MM.1S (cell line): Measurements from ENCODE around the gene HCN4.

Experiments used
- DNase-seq: peaks from one replicate; pipeline ENCODE4 v3.0.0-alpha.2; 2015
- H2AFZ ChIP-seq: fragments of 300-600 bp; sonication (generic); 2 replicates; pipeline ENCODE4 v1.6.0; 2016; ENCODE audit warnings: antibody characterized with exemption, low read length
- H3F3A ChIP-seq: fragments of 300-600 bp; sonication (generic); 2 replicates; pipeline ENCODE4 v1.6.1; 2016; ENCODE audit warnings: mild to moderate bottlenecking, antibody characterized with exemption, low read length, moderate library complexity, mixed read lengths; ENCODE audit not compliant: insufficient read depth
- H3K27ac ChIP-seq: fragments of 300-600 bp; sonication (generic); 2 replicates; pipeline ENCODE4 v1.5.1; 2016; ENCODE audit warnings: mild to moderate bottlenecking, low read length
- H3K27me3 ChIP-seq: fragments of 300-600 bp; sonication (generic); replicated peaks from 2 replicates; pipeline ENCODE4 v1.6.0; 2016; ENCODE audit warnings: low read length; ENCODE audit not compliant: insufficient read depth
- H3K36me3 ChIP-seq: fragments of 300-600 bp; sonication (generic); replicated peaks from 2 replicates; pipeline ENCODE4 v1.6.1; 2016; ENCODE audit warnings: mild to moderate bottlenecking, low read length, mixed read lengths; ENCODE audit not compliant: insufficient read depth
- H3K4me1 ChIP-seq: fragments of 300-600 bp; sonication (generic); 2 replicates; pipeline ENCODE4 v1.6.1; 2016; ENCODE audit warnings: low read length, mixed read lengths
- H3K4me2 ChIP-seq: fragments of 300-600 bp; sonication (generic); 2 replicates; pipeline ENCODE4 v1.6.0; 2016; ENCODE audit warnings: low read depth, low read length
- H3K4me3 ChIP-seq: fragments of 300-600 bp; sonication (generic); 2 replicates; pipeline ENCODE4 v1.5.1; 2016; ENCODE audit warnings: low read length, mixed read lengths
- H3K79me2 ChIP-seq: fragments of 300-600 bp; sonication (generic); 2 replicates; pipeline ENCODE4 v1.6.1; 2016; ENCODE audit warnings: mixed run types, low read length, mixed read lengths
- H3K9ac ChIP-seq: fragments of 300-600 bp; sonication (generic); 2 replicates; pipeline ENCODE4 v1.6.1; 2016; ENCODE audit warnings: low read length, mixed read lengths
- H3K9me2 ChIP-seq: fragments of 300-600 bp; sonication (generic); replicated peaks from 2 replicates; pipeline ENCODE4 v1.6.1; 2016; ENCODE audit warnings: mild to moderate bottlenecking, low read length, mixed read lengths; ENCODE audit not compliant: insufficient read depth
- H3K9me3 ChIP-seq: fragments of 300-600 bp; sonication (generic); replicated peaks from 2 replicates; pipeline ENCODE4 v1.6.1; 2016; ENCODE audit warnings: mild to moderate bottlenecking, low read length, mixed read lengths; ENCODE audit not compliant: insufficient read depth
- H4K20me1 ChIP-seq: fragments of 300-600 bp; sonication (generic); 2 replicates; pipeline ENCODE4 v1.6.1; 2016; ENCODE audit warnings: mild to moderate bottlenecking, low read length, moderate library complexity, mixed read lengths; ENCODE audit not compliant: insufficient read depth
- CTCF ChIP-seq: fragments of 300-600 bp; sonication (generic); IDR thresholded peaks from 2 replicates; pipeline ENCODE4 v1.5.1; 2016; ENCODE audit warnings: antibody characterized with exemption, low read length, mixed read lengths
- EZH2 ChIP-seq: fragments of 300-600 bp; sonication (generic); optimal IDR thresholded peaks from 2 replicates; pipeline ENCODE3; 2017; ENCODE audit warnings: low read depth, mild to moderate bottlenecking, antibody characterized with exemption, low read length, mixed read lengths
- EZH2phosphoT487 ChIP-seq: fragments of 300-600 bp; sonication (generic); IDR thresholded peaks from 2 replicates; pipeline ENCODE4 v1.6.1; 2018; ENCODE audit warnings: antibody characterized with exemption, low read length

The HCN4 gene

GRCh38 chr15:73328981-73329380 is 39.8 kb downstream of the HCN4 start:
- Histone ChIP-seq H4K20me1 (no peaks in the 10 kb centered on the region), H3K79me2 (no peaks in the 10 kb centered on the region), H3K9ac (no peak overlapping the region), H3K36me3 (no peaks in the 10 kb centered on the region), H3F3A (no peaks in the 10 kb centered on the region), H3K27ac (no peak overlapping the region), H3K4me1 (no peaks in the 10 kb centered on the region), H3K27me3 (0 out of 2 replicates have a peak, but pooled peaks cover 3% of the 10 kb centered on the region), H3K9me3 (no peaks in the 10 kb centered on the region), H3K4me3 (no peak overlapping the region), H3K4me2 (no peak overlapping the region), H3K9me2 (no peaks in the 10 kb centered on the region), H2AFZ (no peak overlapping the region)
- DNase-seq, result no peak
- TF ChIP-seq EZH2phosphoT487, result no peak
- TF ChIP-seq CTCF, result no peak
- TF ChIP-seq EZH2, result no peak

GRCh38 chr15:73328149-73328820 is 40.5 kb downstream of the HCN4 start:
- Histone ChIP-seq H3K4me2 (no peak overlapping the region), H3F3A (no peaks in the 10 kb centered on the region), H4K20me1 (no peaks in the 10 kb centered on the region), H3K27ac (no peak overlapping the region), H3K27me3 (0 out of 2 replicates have a peak, but pooled peaks cover 3% of the 10 kb centered on the region), H2AFZ (no peak overlapping the region), H3K9me2 (no peaks in the 10 kb centered on the region), H3K36me3 (no peaks in the 10 kb centered on the region), H3K79me2 (no peaks in the 10 kb centered on the region), H3K9me3 (no peaks in the 10 kb centered on the region), H3K4me1 (no peaks in the 10 kb centered on the region), H3K4me3 (no peak overlapping the region), H3K9ac (no peak overlapping the region)
- no peak for DNase-seq
- TF ChIP-seq EZH2, result no peak
- TF ChIP-seq CTCF, result no peak
- no peak for TF ChIP-seq EZH2phosphoT487

- H3K9ac ChIP-seq, result no peak overlapping the region
- no peaks in the 10 kb centered on the region for H3K27me3 ChIP-seq
- H3K4me1 ChIP-seq, result no peaks in the 10 kb centered on the region
- H2AFZ ChIP-seq, result no peak overlapping the region
- H3K9me2 ChIP-seq, result no peaks in the 10 kb centered on the region
- TF ChIP-seq EZH2, result no peak
- TF ChIP-seq CTCF, result no peak
- no peak for TF ChIP-seq EZH2phosphoT487
- no peak overlapping the region for H3K4me2 ChIP-seq
- no peaks in the 10 kb centered on the region for H3F3A ChIP-seq
- H3K79me2 ChIP-seq, result no peaks in the 10 kb centered on the region
- H3K9me3 ChIP-seq, result no peaks in the 10 kb centered on the region
- no peak overlapping the region for H3K27ac ChIP-seq
- no peak for DNase-seq
- H3K36me3 ChIP-seq, result no peaks in the 10 kb centered on the region
- H3K4me3 ChIP-seq, result no peak overlapping the region
- no peaks in the 10 kb centered on the region for H4K20me1 ChIP-seq
Observed at GRCh38 chr15:73326157-73326556, 42.6 kb downstream of the HCN4 start.
